HG02852 (cell line): Measurements from ENCODE around the gene GPBP1L1.
"Not testable (repeated sequence)": the region's sequence is repeated elsewhere in the genome, so short reads cannot be mapped to it uniquely, and the experiment has no call there.

Source experiments
- ATAC-seq: cut with Tn5 transposase; IDR thresholded peaks from one replicate; pipeline ENCODE4 v1.9.1; 2021; ENCODE audit warnings: mild to moderate bottlenecking, moderate library complexity; ENCODE audit not compliant: unreplicated experiment

The GPBP1L1 gene

GRCh38 chr1:45604239-45604638 is 82.1 kb downstream of the GPBP1L1 start:
- no peak for ATAC-seq

- ATAC-seq: not testable (repeated sequence)
These were observed 89.6 kb downstream of the GPBP1L1 start for GRCh38 chr1:45596765-45597164.

- no peak for ATAC-seq
These were observed 91.9 kb downstream of the GPBP1L1 start for GRCh38 chr1:45594412-45594811.

GRCh38 chr1:45589861-45590260 is 96.5 kb downstream of the GPBP1L1 start:
- ATAC-seq: no peak

GRCh38 chr1:45586769-45587168 is 99.6 kb downstream of the GPBP1L1 start:
- no peak for ATAC-seq

- ATAC-seq: no peak
These were observed 100.7 kb downstream of the GPBP1L1 start for GRCh38 chr1:45585496-45586075.

GRCh38 chr1:45585110-45585426 is 101.3 kb downstream of the GPBP1L1 start:
- ATAC-seq: no peak

GRCh38 chr1:45584351-45585109 is 101.8 kb downstream of the GPBP1L1 start:
- ATAC-seq: peak; percentile 25

GRCh38 chr1:45583666-45584350 is 102.5 kb downstream of the GPBP1L1 start, which contains the start of gene NASP:
Gene NASP, plus strand, starts transcription at chr1:45584041. Its CDS starts 106 bp downstream, at chr1:45584147.
- peak; percentile 49 for ATAC-seq

- ATAC-seq: peak; percentile 75
These were observed 103.1 kb downstream of the GPBP1L1 start for GRCh38 chr1:45583264-45583665.
